Cardiac muscle cell (in vitro differentiated cells and primary cell): Measurements from ENCODE around the gene KIAA1671. TPM values are rescaled to one million over a fixed set of nuclear protein-coding genes. Genes with fewer than 3 reads are reported as not detected.

Experiments used
- DNase-seq, 2 donors: peaks; one replicate each; pipeline versions ENCODE4 v3.0.0 to v3.0.0-alpha.2; 2010 to 2017; ENCODE audit warnings: low read depth in 1 of 2, low spot score in 1 of 2
- H3K27ac ChIP-seq: fragments of 200-600 bp; sonication (generic); 2 replicates; pipeline ENCODE4 v1.5.1; 2016
- H3K27me3 ChIP-seq: fragments of 200-600 bp; sonication (generic); 2 replicates; pipeline ENCODE4 v1.6.0; 2016; ENCODE audit warnings: control low read depth
- H3K36me3 ChIP-seq: fragments of 200-600 bp; sonication (generic); 2 replicates; pipeline ENCODE4 v1.5.1; 2016; ENCODE audit warnings: control low read depth
- H3K4me1 ChIP-seq: fragments of 200-600 bp; sonication (generic); 2 replicates; pipeline ENCODE4 v1.8.1; 2017; ENCODE audit warnings: low read depth, mild to moderate bottlenecking, mixed run types
- H3K4me3 ChIP-seq: fragments of 200-600 bp; sonication (generic); 2 replicates; pipeline ENCODE4 v1.5.1; 2016; ENCODE audit warnings: mild to moderate bottlenecking
- H3K9me3 ChIP-seq: fragments of 200-600 bp; sonication (generic); 2 replicates; pipeline ENCODE4 v1.5.1; 2017; ENCODE audit warnings: low read depth, mild to moderate bottlenecking, control low read depth
- polyA plus RNA-seq: library from polyadenylated mRNA; unstranded; fragments of >200 nt; fragmentation: Nextera tagmentation; extraction: Ambion mirVana; gene quantifications from 2 replicates; pipeline ENCODE4 v1.2.1, GENCODE V29; 2016
- total RNA-seq: library from RNA; depleted of rRNA; stranded (reverse); fragments of >200 nt; gene quantifications from 2 replicates; pipeline ENCODE4 v1.2.3, GENCODE V29; 2016
- TF ChIP-seq, protein P1 (sequence below): IDR thresholded peaks from 2 replicates; pipeline ENCODE4 v1.5.1; 2012; ENCODE audit warnings: low read depth, mild to moderate bottlenecking, low read length

The KIAA1671 gene
- total and polyA plus RNA-seq, 2 experiments from 2014 or later = 10.9 to 37.3 TPM

DNA sequence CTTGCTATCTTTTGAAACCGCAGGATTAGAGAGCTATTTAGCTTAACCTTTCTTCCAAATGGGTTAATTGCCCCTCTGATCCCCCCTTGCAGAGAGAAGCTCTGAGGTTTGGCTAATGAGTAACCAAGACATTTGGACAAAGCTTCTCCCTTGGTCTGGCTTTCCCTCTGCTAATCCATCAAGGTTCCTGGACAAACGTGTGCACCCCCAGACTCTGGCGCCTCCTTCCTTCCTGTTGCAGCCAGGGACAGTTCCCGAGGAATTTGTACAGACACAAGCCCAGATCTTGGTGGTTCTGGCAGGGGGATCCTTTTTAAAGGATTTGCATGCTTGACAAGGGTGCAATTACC lies 1.6 kb downstream of the KIAA1671 start:
- Histone ChIP-seq H3K9me3 (no peaks in the 10 kb centered on the region), H3K27me3 (no peaks in the 10 kb centered on the region), H3K4me1 (peaks cover 10% of the 10 kb centered on the region), H3K36me3 (no peaks in the 10 kb centered on the region), H3K27ac (peak overlapping the region; percentile 78), H3K4me3 (peak overlapping the region; percentile 41)
- DNase-seq = no peak
- TF ChIP-seq, protein P1, sequence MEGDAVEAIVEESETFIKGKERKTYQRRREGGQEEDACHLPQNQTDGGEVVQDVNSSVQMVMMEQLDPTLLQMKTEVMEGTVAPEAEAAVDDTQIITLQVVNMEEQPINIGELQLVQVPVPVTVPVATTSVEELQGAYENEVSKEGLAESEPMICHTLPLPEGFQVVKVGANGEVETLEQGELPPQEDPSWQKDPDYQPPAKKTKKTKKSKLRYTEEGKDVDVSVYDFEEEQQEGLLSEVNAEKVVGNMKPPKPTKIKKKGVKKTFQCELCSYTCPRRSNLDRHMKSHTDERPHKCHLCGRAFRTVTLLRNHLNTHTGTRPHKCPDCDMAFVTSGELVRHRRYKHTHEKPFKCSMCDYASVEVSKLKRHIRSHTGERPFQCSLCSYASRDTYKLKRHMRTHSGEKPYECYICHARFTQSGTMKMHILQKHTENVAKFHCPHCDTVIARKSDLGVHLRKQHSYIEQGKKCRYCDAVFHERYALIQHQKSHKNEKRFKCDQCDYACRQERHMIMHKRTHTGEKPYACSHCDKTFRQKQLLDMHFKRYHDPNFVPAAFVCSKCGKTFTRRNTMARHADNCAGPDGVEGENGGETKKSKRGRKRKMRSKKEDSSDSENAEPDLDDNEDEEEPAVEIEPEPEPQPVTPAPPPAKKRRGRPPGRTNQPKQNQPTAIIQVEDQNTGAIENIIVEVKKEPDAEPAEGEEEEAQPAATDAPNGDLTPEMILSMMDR = no peak

DNA sequence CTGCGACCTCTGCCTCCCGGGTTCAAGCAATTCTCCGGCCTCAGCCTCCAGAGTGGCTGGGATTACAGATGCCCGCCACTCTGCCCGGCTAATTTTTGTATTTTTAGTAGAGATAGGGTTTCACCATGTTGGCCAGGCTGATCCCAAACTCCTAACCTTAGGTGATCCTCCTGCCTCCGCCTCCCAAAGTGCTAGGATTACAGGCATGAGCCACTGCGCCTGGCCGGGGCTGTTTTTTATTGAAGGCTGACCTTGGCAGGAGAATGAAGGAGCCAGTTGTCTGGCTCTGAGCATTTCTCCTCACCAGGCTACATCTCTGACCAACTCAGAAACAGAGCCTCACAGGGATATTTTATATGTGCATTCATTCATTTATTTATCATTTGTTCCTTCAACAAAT lies 2.3 kb downstream of the KIAA1671 start:
- Histone ChIP-seq H3K4me1 (peaks cover 10% of the 10 kb centered on the region), H3K9me3 (no peaks in the 10 kb centered on the region), H3K27me3 (no peaks in the 10 kb centered on the region), H3K27ac (no peak overlapping the region), H3K4me3 (no peak overlapping the region), H3K36me3 (no peaks in the 10 kb centered on the region)
- TF ChIP-seq, protein P1 = no peak
- DNase-seq = no peak

DNA sequence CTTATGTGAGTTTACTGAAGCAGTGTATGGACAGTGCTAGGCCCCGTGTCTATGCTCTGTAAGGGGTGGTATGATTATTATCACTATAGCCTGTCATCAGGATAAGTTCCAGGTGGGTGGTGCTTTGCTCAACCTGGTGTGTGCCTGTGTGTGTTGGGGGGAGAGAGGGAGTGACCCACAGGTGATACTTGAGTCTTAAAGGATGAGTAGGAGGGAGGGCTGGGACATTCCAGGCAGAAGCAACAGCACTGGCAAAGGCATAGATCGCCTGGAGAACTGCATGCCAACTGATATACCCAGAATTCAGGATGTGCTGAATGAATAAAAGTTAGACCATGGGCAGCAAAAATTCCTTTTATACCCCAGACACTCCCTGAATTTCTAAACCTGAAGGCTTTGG lies 4.5 kb downstream of the KIAA1671 start:
- Histone ChIP-seq H3K27ac (no peak overlapping the region), H3K4me1 (peaks cover 10% of the 10 kb centered on the region), H3K9me3 (no peaks in the 10 kb centered on the region), H3K36me3 (no peaks in the 10 kb centered on the region), H3K27me3 (no peaks in the 10 kb centered on the region), H3K4me3 (no peak overlapping the region)
- TF ChIP-seq, protein P1 = no peak
- no peak for DNase-seq

DNA sequence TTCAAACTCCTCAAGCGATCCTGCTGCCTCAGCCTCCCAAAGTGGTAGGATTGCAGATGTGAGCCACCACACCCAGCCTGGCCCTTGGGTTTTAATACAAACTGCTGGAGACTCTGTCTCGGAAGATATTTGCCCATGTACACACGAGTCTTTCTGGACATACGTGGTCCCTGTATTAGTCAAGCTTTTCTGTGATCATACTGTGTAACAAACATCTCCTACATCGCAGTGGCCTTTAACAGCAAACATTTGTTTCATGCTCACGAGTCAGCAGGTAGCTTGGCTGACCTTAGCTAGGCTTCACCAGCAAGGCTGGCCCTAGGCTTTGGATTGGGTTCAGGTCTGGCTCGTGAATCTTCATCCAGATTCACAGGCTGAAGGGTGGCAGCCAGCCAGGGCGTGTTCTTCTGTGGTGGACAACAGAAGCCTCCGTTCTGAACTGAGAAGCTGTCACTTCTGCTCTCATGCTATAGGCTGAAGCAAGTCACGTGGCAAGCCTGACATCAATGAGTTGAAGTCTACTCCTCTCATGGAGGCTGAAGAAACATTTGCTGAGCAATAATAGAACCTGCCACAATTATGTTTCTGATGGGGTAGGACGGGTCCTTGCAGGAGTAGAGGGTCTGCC lies 8.8 kb downstream of the KIAA1671 start:
- DNase-seq = no peak
- Histone ChIP-seq H3K4me3 (no peak overlapping the region), H3K4me1 (no peaks in the 10 kb centered on the region), H3K27ac (no peak overlapping the region), H3K36me3 (no peaks in the 10 kb centered on the region), H3K9me3 (no peaks in the 10 kb centered on the region), H3K27me3 (no peaks in the 10 kb centered on the region)
- TF ChIP-seq, protein P1 = no peak

DNA sequence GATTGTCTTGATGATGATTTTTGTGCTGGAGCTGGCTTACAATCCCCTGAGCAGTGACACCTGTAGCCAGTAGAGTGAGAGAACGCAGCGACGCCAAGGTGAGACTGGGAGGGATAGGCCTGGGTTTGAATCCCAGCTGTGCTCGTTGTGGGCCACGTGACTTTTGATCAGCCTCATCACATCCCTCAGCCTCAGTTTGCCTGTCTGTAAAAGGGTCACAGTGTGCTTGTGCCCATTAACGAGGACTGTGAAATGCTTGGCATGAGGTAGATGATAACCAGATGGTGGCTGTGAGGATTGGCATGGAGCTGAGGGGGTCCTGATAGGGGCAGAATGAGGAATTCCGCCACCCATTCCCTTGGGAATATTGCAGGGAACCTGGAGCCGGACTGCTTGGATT lies 9.6 kb downstream of the KIAA1671 start:
- Histone ChIP-seq H3K4me1 (no peaks in the 10 kb centered on the region), H3K27me3 (no peaks in the 10 kb centered on the region), H3K27ac (no peak overlapping the region), H3K4me3 (no peak overlapping the region), H3K36me3 (no peaks in the 10 kb centered on the region), H3K9me3 (no peaks in the 10 kb centered on the region)
- DNase-seq = no peak
- TF ChIP-seq, protein P1 = no peak
